GM21786 (cell line): ENCODE results near the gene KLHDC10.
"Not testable (repeated sequence)": the region's sequence is repeated elsewhere in the genome, so short reads cannot be mapped to it uniquely, and the experiment has no call there.

Experiments used
- ATAC-seq: cut with Tn5 transposase; IDR thresholded peaks from one replicate; pipeline ENCODE4 v1.9.1; 2021; ENCODE audit not compliant: unreplicated experiment

Gene KLHDC10

GRCh38 chr7:130113887-130114286 is 43.6 kb downstream of the KLHDC10 start:
- ATAC-seq: no peak

GRCh38 chr7:130114374-130114773 is 44.0 kb downstream of the KLHDC10 start:
- peak; percentile 65 for ATAC-seq

- ATAC-seq: no peak
Observed at GRCh38 chr7:130114776-130115175, 44.4 kb downstream of the KLHDC10 start.

- ATAC-seq: no peak
Observed at GRCh38 chr7:130118294-130118693, 48.0 kb downstream of the KLHDC10 start.

- no peak for ATAC-seq
Observed at GRCh38 chr7:130118801-130119200, 48.5 kb downstream of the KLHDC10 start.

- ATAC-seq: no peak
Observed at GRCh38 chr7:130123501-130123900, 53.2 kb downstream of the KLHDC10 start.

- no peak for ATAC-seq
Observed at GRCh38 chr7:130124711-130125110, 54.4 kb downstream of the KLHDC10 start.

GRCh38 chr7:130126840-130127239 is 56.5 kb downstream of the KLHDC10 start:
- not testable (repeated sequence) for ATAC-seq

- ATAC-seq: no peak
Observed at GRCh38 chr7:130127404-130127803, 57.1 kb downstream of the KLHDC10 start.

- no peak for ATAC-seq
Observed at GRCh38 chr7:130127821-130128317, 57.5 kb downstream of the KLHDC10 start.

- ATAC-seq: no peak
Observed at GRCh38 chr7:130129011-130129411, 58.7 kb downstream of the KLHDC10 start.

- ATAC-seq: no peak
Observed at GRCh38 chr7:130131191-130131834, 61.0 kb downstream of the KLHDC10 start.

- no peak for ATAC-seq
Observed at GRCh38 chr7:130131964-130132875, 61.9 kb downstream of the KLHDC10 start.

GRCh38 chr7:130133029-130133782 is 62.9 kb downstream of the KLHDC10 start:
- ATAC-seq: no peak

GRCh38 chr7:130134106-130134636 is 63.8 kb downstream of the KLHDC10 start:
- ATAC-seq: no peak

GRCh38 chr7:130134726-130135125 is 64.4 kb downstream of the KLHDC10 start:
- no peak for ATAC-seq

- no peak for ATAC-seq
Observed at GRCh38 chr7:130135208-130136205, 65.2 kb downstream of the KLHDC10 start.

GRCh38 chr7:130136579-130137167 is 66.3 kb downstream of the KLHDC10 start:
- no peak for ATAC-seq

- ATAC-seq: no peak
Observed at GRCh38 chr7:130137207-130137606, 66.9 kb downstream of the KLHDC10 start.
